Liver (tissue), 9 donors: Measurements from ENCODE around the gene CCDC40. TPM values are rescaled to one million over a fixed set of nuclear protein-coding genes. Genes with fewer than 3 reads are reported as not detected.

ENCODE experiments used
- DNase-seq: peaks from one replicate; pipeline ENCODE4 v3.0.0-alpha.2; 2017; ENCODE audit warnings: low spot score
- H3K27ac ChIP-seq, 2 donors: one replicate each; pipeline ENCODE4 v1.7.0; 2013; ENCODE audit warnings: inconsistent platforms in 2 of 2, low read length in 2 of 2, control low read depth in 1 of 2, low read depth in 1 of 2, mild to moderate bottlenecking in 1 of 2
- H3K27me3 ChIP-seq, 4 donors: one replicate each; pipeline versions ENCODE4 v1.6.1 to v1.7.0; 2013; ENCODE audit warnings: low read length in 3 of 4, inconsistent platforms in 1 of 4, mild to moderate bottlenecking in 1 of 4, moderate library complexity in 1 of 4; ENCODE audit not compliant: control insufficient read depth in 4 of 4, insufficient read depth in 4 of 4
- H3K36me3 ChIP-seq, 4 donors: one replicate each; pipeline versions ENCODE4 v1.6.1 to v1.7.0; 2013; ENCODE audit warnings: low read length in 3 of 4, mild to moderate bottlenecking in 3 of 4, low read depth in 1 of 4, moderate library complexity in 1 of 4; ENCODE audit not compliant: control insufficient read depth in 4 of 4, insufficient read depth in 3 of 4
- H3K4me1 ChIP-seq, 4 donors: one replicate each; pipeline versions ENCODE4 v1.6.1 to v1.7.0; 2013; ENCODE audit warnings: low read length in 3 of 4, mild to moderate bottlenecking in 3 of 4, moderate library complexity in 1 of 4; ENCODE audit not compliant: control insufficient read depth in 4 of 4, insufficient read depth in 4 of 4
- H3K4me3 ChIP-seq, 3 donors: one replicate each; pipeline versions ENCODE4 v1.6.1 to v1.7.0; 2013; ENCODE audit warnings: low read length in 3 of 3, control low read depth in 1 of 3, low read depth in 1 of 3, mild to moderate bottlenecking in 1 of 3
- H3K9ac ChIP-seq, 2 donors: one replicate each; pipeline ENCODE4 v1.7.0; 2013; ENCODE audit warnings: low read length in 2 of 2, mild to moderate bottlenecking in 2 of 2, moderate library complexity in 2 of 2, control low read depth in 1 of 2, low read depth in 1 of 2
- H3K9me3 ChIP-seq, 4 donors: one replicate each; pipeline versions ENCODE4 v1.6.1 to v1.7.0; 2013; ENCODE audit warnings: low read length in 3 of 4; ENCODE audit not compliant: control insufficient read depth in 4 of 4
- ATF3 ChIP-seq: IDR thresholded peaks from 2 replicates; pipeline ENCODE4 v1.6.1; 2016; ENCODE audit warnings: antibody characterized with exemption
- CTCF ChIP-seq: fragments of 150-350 bp; IDR thresholded peaks from 2 replicates; pipeline ENCODE4 v1.5.1; 2017; ENCODE audit warnings: improper control_type of control experiment, low read depth, low read length; ENCODE audit not compliant: missing input control
- EGR1 ChIP-seq, 2 donors: IDR thresholded peaks; 2 replicates each; pipeline ENCODE4 v1.6.1; 2016 to 2018; ENCODE audit warnings: antibody characterized with exemption in 2 of 2, low read depth in 2 of 2
- FOXA2 ChIP-seq: IDR thresholded peaks from 2 replicates; pipeline ENCODE4 v1.6.1; 2016; ENCODE audit warnings: antibody characterized with exemption
- HNF4A ChIP-seq, 2 donors: conservative IDR thresholded peaks; 2 replicates each; pipeline ENCODE4 v1.6.1; 2016; ENCODE audit warnings: antibody characterized with exemption in 2 of 2, mild to moderate bottlenecking in 2 of 2
- JUND ChIP-seq, 2 donors: IDR thresholded peaks; 2 replicates each; pipeline ENCODE4 v1.6.1; 2016; ENCODE audit warnings: antibody characterized with exemption in 2 of 2
- NR2F2 ChIP-seq: IDR thresholded peaks from 2 replicates; pipeline ENCODE4 v1.6.1; 2016; ENCODE audit warnings: antibody characterized with exemption
- RAD21 ChIP-seq, 2 donors: IDR thresholded peaks; 2 replicates each; pipeline ENCODE4 v1.6.1; 2016; ENCODE audit warnings: antibody characterized with exemption in 2 of 2, mild to moderate bottlenecking in 2 of 2
- REST ChIP-seq: IDR thresholded peaks from 2 replicates; pipeline ENCODE4 v1.6.1; 2016; ENCODE audit warnings: antibody characterized with exemption, mild to moderate bottlenecking
- TAF1 ChIP-seq: conservative IDR thresholded peaks from 2 replicates; pipeline ENCODE4 v1.6.1; 2016; ENCODE audit warnings: antibody characterized with exemption, mild to moderate bottlenecking
- ZBTB33 ChIP-seq: IDR thresholded peaks from 2 replicates; pipeline ENCODE4 v1.6.1; 2016; ENCODE audit warnings: antibody characterized with exemption
- WGBS: extraction: QIAGEN DNeasy Blood & Tissue Kit; methylation state at CpG from one replicate; pipeline ENCODE4 v1.1.7; 2013; 5-methylcytosine and 5-hydroxymethylcytosine counted together
- polyA plus RNA-seq, 2 donors: library from polyadenylated mRNA; stranded (reverse) in 1 of 2; unstranded in 1 of 2; fragments of 200-250 nt in 1 of 2; fragments of >200 nt in 1 of 2; fragmentation: Nextera tagmentation in 1 of 2; extraction: Ambion mirVana in 1 of 2; gene quantifications; one replicate each; pipeline versions ENCODE4 v1.2.1 to v1.2.3, GENCODE V29; 2013 to 2015
- total RNA-seq, 2 donors: library from RNA; depleted of rRNA; stranded (reverse); fragments of >200 nt; gene quantifications; one replicate each; pipeline ENCODE4 v1.2.3, GENCODE V29; 2014
- donor health status: healthy.
- donor health status: healthy.
- donor health status: healthy.
- donor health status: healthy.
- donor health status: healthy.

The CCDC40 gene
- total and polyA plus RNA-seq, 4 donors = 0.60 to 3.0 (median 1.4) TPM

- Histone ChIP-seq H3K9ac (no peak overlapping the region), H3K4me3 (no peak overlapping the region)
- DNase-seq = peak; percentile 53
Measured at GRCh38 chr17:80082403-80083135, 46.1 kb downstream of the CCDC40 start.

GRCh38 chr17:80083136-80083661 lies 46.8 kb downstream of the CCDC40 start:
- Histone ChIP-seq H3K4me1 (peaks cover 0 to 3% (median 0%) of the 10 kb centered on the region in 4 donors), H3K4me3 (no peak overlapping the region), H3K27ac (no peak overlapping the region), H3K27me3 (no peaks in the 10 kb centered on the region), H3K36me3 (no peaks in the 10 kb centered on the region), H3K9me3 (no peaks in the 10 kb centered on the region), H3K9ac (no peak overlapping the region)
- WGBS = 84% methylated on average over 13 of the region's 13 CpGs
- no peak for DNase-seq
- TF ChIP-seq REST = no peak
- TF ChIP-seq NR2F2 = no peak
- TF ChIP-seq HNF4A (conservative IDR thresholded peaks at IDR 0.05) = no peak
- no peak for TF ChIP-seq RAD21 (IDR thresholded peaks at IDR 0.05)
- no peak for TF ChIP-seq EGR1 (IDR thresholded peaks at IDR 0.05; ENCODE audit: low read depth in 2 of 2)
- TF ChIP-seq ZBTB33 = no peak
- no peak for TF ChIP-seq FOXA2

More at GRCh38 chr17:80082403-80083135, 46.1 kb downstream of the CCDC40 start:
- TF ChIP-seq JUND (IDR thresholded peaks at IDR 0.05) (peak in 1 of 2 donors; percentile 18), REST (peak; percentile 62), CTCF (peak; percentile 74), EGR1 (IDR thresholded peaks at IDR 0.05; ENCODE audit: low read depth in 2 of 2) (no peak), TAF1 (no peak), HNF4A (conservative IDR thresholded peaks at IDR 0.05) (no peak), RAD21 (IDR thresholded peaks at IDR 0.05) (peak; percentile 73 to 87), ATF3 (no peak)
- Histone ChIP-seq H3K27me3 (no peaks in the 10 kb centered on the region), H3K9me3 (no peaks in the 10 kb centered on the region), H3K27ac (no peak overlapping the region), H3K4me1 (peaks cover 0 to 3% (median 0%) of the 10 kb centered on the region in 4 donors), H3K36me3 (no peaks in the 10 kb centered on the region)
- 25% methylated on average over 20 of the region's 20 CpGs for WGBS
